Smooth muscle cell (in vitro differentiated cells): ENCODE results near the gene SACM1L. TPM values are rescaled to one million over a fixed set of nuclear protein-coding genes. Genes with fewer than 3 reads are reported as not detected.
A peak's percentile ranks its signal among the peaks of the same experiment; 100 is the strongest.

Source experiments
- DNase-seq: peaks from one replicate; lab custom pipeline; 2025; ENCODE audit not compliant: unreplicated experiment; lab: John Stamatoyannopoulos, UW
- H2AFZ ChIP-seq: fragments of 200-600 bp; sonication (generic); 2 replicates; pipeline ENCODE4 v1.6.0; 2016; ENCODE audit warnings: antibody characterized with exemption, low read depth, mild to moderate bottlenecking
- H3F3A ChIP-seq: fragments of 200-600 bp; sonication (generic); 2 replicates; pipeline ENCODE4 v1.6.0; 2017; ENCODE audit warnings: antibody characterized with exemption, low read depth
- H3K27ac ChIP-seq: fragments of 200-600 bp; sonication (generic); 2 replicates; pipeline ENCODE4 v1.5.1; 2016; ENCODE audit warnings: low read depth, mild to moderate bottlenecking
- H3K27me3 ChIP-seq: fragments of 200-600 bp; sonication (generic); 2 replicates; pipeline ENCODE4 v1.6.1; 2016; ENCODE audit warnings: low read depth, mild to moderate bottlenecking
- H3K36me3 ChIP-seq: fragments of 200-600 bp; sonication (generic); 2 replicates; pipeline ENCODE4 v1.5.1; 2016; ENCODE audit warnings: low read depth
- H3K4me1 ChIP-seq: fragments of 200-600 bp; sonication (generic); 2 replicates; pipeline ENCODE4 v1.5.1; 2016; ENCODE audit warnings: low read depth
- H3K4me2 ChIP-seq: fragments of 200-600 bp; sonication (generic); 2 replicates; pipeline ENCODE4 v1.6.0; 2016; ENCODE audit warnings: mild to moderate bottlenecking
- H3K4me3 ChIP-seq: fragments of 200-600 bp; sonication (generic); 2 replicates; pipeline ENCODE4 v1.5.1; 2016; ENCODE audit warnings: mild to moderate bottlenecking
- H3K79me2 ChIP-seq: fragments of 200-600 bp; sonication (generic); 2 replicates; pipeline ENCODE4 v1.6.0; 2016; ENCODE audit warnings: low read depth, mild to moderate bottlenecking
- H3K9ac ChIP-seq: fragments of 200-600 bp; sonication (generic); 2 replicates; pipeline ENCODE4 v1.6.0; 2016; ENCODE audit warnings: low read depth
- H3K9me3 ChIP-seq: fragments of 200-600 bp; sonication (generic); replicated peaks from 2 replicates; pipeline ENCODE4 v1.5.1; 2016; ENCODE audit warnings: low read depth
- H4K20me1 ChIP-seq: fragments of 200-600 bp; sonication (generic); 2 replicates; pipeline ENCODE4 v1.6.0; 2016; ENCODE audit warnings: low read depth
- CTCF ChIP-seq: fragments of 200-600 bp; sonication (generic); IDR thresholded peaks from 2 replicates; pipeline ENCODE4 v1.5.1; 2017; ENCODE audit warnings: borderline replicate concordance, mild to moderate bottlenecking, antibody characterized with exemption; ENCODE audit not compliant: insufficient read depth, poor library complexity, severe bottlenecking
- WGBS: methylation state at CpG from one replicate; pipeline ENCODE4 v1.1.7; 2016; ENCODE audit warnings: low lambda C conversion rate; 5-methylcytosine and 5-hydroxymethylcytosine counted together
- polyA plus RNA-seq: library from polyadenylated mRNA; unstranded; fragments of >200 nt; fragmentation: Nextera tagmentation; extraction: Ambion mirVana; gene quantifications from 2 replicates; pipeline ENCODE4 v1.2.1, GENCODE V29; 2016
- total RNA-seq: library from RNA; depleted of rRNA; stranded (reverse); fragments of >200 nt; gene quantifications from 2 replicates; pipeline ENCODE4 v1.2.3, GENCODE V29; 2014

SACM1L gene
- total and polyA plus RNA-seq, 2 experiments from 2014 or later, result 12.9 to 24.7 TPM

GRCh38 chr3:45641756-45642155 is 47.4 kb upstream of the SACM1L start:
- no peaks in the 10 kb centered on the region for H3K9me3 ChIP-seq
- no peak overlapping the region for H3K4me2 ChIP-seq
- H3K4me1 ChIP-seq, result peaks cover 12% of the 10 kb centered on the region
- H3K9ac ChIP-seq, result no peak overlapping the region
- no peak overlapping the region for H3K4me3 ChIP-seq
- no peak overlapping the region for H2AFZ ChIP-seq
- no peak overlapping the region for H3K27ac ChIP-seq
- TF ChIP-seq CTCF, result no peak
- H3K79me2 ChIP-seq, result no peaks in the 10 kb centered on the region
- no peaks in the 10 kb centered on the region for H3K27me3 ChIP-seq
- WGBS, result 92% methylated on average over 2 of the region's 2 CpGs
- H3F3A ChIP-seq, result peaks cover 7% of the 10 kb centered on the region
- H4K20me1 ChIP-seq, result no peaks in the 10 kb centered on the region
- DNase-seq, result no peak
- no peaks in the 10 kb centered on the region for H3K36me3 ChIP-seq

- no peak overlapping the region for H3K4me3 ChIP-seq
- H3K36me3 ChIP-seq, result no peaks in the 10 kb centered on the region
- 81% methylated on average over 6 of the region's 6 CpGs for WGBS
- peak overlapping the region; percentile 51 for H3K9ac ChIP-seq
- H2AFZ ChIP-seq, result no peak overlapping the region
- H3K9me3 ChIP-seq, result no peaks in the 10 kb centered on the region
- peaks cover 7% of the 10 kb centered on the region for H3F3A ChIP-seq
- TF ChIP-seq CTCF, result no peak
- H3K4me2 ChIP-seq, result no peak overlapping the region
- no peaks in the 10 kb centered on the region for H4K20me1 ChIP-seq
- no peaks in the 10 kb centered on the region for H3K27me3 ChIP-seq
- no peak for DNase-seq
- H3K4me1 ChIP-seq, result peaks cover 14% of the 10 kb centered on the region
- H3K79me2 ChIP-seq, result no peaks in the 10 kb centered on the region
- peak overlapping the region; percentile 58 for H3K27ac ChIP-seq
These were observed 46.5 kb upstream of the SACM1L start for GRCh38 chr3:45642731-45643152.

GRCh38 chr3:45644063-45644790 is 45.0 kb upstream of the SACM1L start:
- H3K27me3 ChIP-seq, result no peaks in the 10 kb centered on the region
- TF ChIP-seq CTCF, result no peak
- H3K9me3 ChIP-seq, result no peaks in the 10 kb centered on the region
- no peaks in the 10 kb centered on the region for H4K20me1 ChIP-seq
- H3F3A ChIP-seq, result peaks cover 7% of the 10 kb centered on the region
- H3K4me3 ChIP-seq, result no peak overlapping the region
- H3K4me2 ChIP-seq, result peak overlapping the region; percentile 64
- WGBS, result 55% methylated on average over 11 of the region's 11 CpGs
- no peak for DNase-seq
- H3K27ac ChIP-seq, result peak overlapping the region; percentile 89
- no peaks in the 10 kb centered on the region for H3K36me3 ChIP-seq
- peaks cover 10% of the 10 kb centered on the region for H3K79me2 ChIP-seq
- peak overlapping the region; percentile 28 for H3K9ac ChIP-seq
- peaks cover 14% of the 10 kb centered on the region for H3K4me1 ChIP-seq
- no peak overlapping the region for H2AFZ ChIP-seq

- H3K9me3 ChIP-seq, result no peaks in the 10 kb centered on the region
- peaks cover 14% of the 10 kb centered on the region for H3K4me1 ChIP-seq
- no peak for DNase-seq
- no peak for TF ChIP-seq CTCF
- WGBS, result 33% methylated on average over 5 of the region's 5 CpGs
- no peaks in the 10 kb centered on the region for H3K27me3 ChIP-seq
- no peaks in the 10 kb centered on the region for H3K36me3 ChIP-seq
- H3F3A ChIP-seq, result peaks cover 7% of the 10 kb centered on the region
- H3K4me2 ChIP-seq, result peak overlapping the region; percentile 64
- H3K27ac ChIP-seq, result peak overlapping the region; percentile 89
- H3K79me2 ChIP-seq, result peaks cover 11% of the 10 kb centered on the region
- H3K4me3 ChIP-seq, result no peak overlapping the region
- peak overlapping the region; percentile 28 for H3K9ac ChIP-seq
- no peak overlapping the region for H2AFZ ChIP-seq
- H4K20me1 ChIP-seq, result no peaks in the 10 kb centered on the region
These were observed 44.4 kb upstream of the SACM1L start for GRCh38 chr3:45644791-45645201.
